HG02840 (cell line): ENCODE measurements around the gene SRY.
"Not testable (repeated sequence)": the region's sequence is repeated elsewhere in the genome, so short reads cannot be mapped to it uniquely, and the experiment has no call there.

ENCODE experiments used
- ATAC-seq: cut with Tn5 transposase; IDR thresholded peaks from one replicate; pipeline ENCODE4 v1.9.1; 2021; ENCODE audit warnings: mild to moderate bottlenecking, moderate library complexity, moderate number of reproducible peaks; ENCODE audit not compliant: unreplicated experiment, low FRiP score

Gene SRY

DNA sequence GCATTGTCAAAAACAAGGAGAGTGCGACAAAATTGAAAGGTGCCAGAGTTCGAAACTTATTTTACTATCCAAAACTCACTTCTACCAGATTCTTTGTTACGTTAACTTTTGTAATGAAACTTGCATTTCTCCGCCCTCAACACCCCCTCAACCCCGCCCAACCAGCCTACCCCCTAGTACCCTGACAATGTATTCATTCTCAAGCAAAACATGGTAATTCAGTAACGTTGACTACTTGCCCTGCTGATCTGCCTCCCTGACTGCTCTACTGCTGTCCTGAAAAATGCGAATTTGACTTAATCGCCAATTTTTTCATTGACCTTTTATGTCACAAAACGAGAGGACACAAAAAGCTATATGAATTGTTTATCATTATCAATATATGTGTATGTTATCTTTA lies at the start of gene SRY:
TSS of gene SRY (minus strand) at position 83 of the 400 bp plus-strand sequence. CDS start at position 4, 79 bp downstream.
- ATAC-seq, result no peak

DNA sequence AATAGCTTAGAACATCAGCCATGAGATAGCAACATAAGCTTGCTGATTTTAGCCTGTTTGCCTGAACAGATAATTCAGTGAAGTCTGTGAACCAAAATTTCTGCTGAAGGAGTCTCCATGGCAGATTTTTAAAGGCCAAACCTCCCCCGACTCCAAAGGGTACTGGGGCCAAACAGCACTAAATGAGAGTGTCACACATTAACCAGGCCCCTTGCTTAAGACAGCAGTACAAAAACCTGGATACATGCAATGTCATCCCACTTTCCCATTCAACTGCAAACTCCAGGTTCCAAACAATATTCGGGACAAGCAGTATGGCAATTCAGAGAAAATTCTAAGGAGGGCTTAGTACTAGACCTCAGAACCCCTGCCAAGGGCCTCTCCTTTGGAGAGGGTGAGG lies 49.6 kb upstream of the SRY start:
- ATAC-seq, result no peak

DNA sequence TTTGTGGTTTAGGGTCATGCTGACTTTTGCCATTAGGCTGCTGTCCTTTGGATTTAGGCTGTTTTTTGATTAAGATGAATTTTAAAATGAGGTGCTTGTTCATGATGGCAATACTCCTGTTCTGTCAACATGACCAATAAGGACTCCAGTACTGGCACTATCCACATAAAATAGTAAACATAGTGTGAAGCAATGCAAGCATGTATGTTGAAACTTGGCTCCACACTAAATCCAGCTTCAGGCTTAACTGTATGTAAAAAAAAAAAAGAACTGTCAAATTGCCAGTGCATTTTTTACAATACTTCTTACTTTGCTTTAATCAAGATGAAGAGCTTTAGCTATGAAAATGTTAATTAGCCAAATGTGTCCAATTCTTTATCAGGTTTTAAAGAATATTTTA lies 47.7 kb upstream of the SRY start:
- ATAC-seq, result no peak

DNA sequence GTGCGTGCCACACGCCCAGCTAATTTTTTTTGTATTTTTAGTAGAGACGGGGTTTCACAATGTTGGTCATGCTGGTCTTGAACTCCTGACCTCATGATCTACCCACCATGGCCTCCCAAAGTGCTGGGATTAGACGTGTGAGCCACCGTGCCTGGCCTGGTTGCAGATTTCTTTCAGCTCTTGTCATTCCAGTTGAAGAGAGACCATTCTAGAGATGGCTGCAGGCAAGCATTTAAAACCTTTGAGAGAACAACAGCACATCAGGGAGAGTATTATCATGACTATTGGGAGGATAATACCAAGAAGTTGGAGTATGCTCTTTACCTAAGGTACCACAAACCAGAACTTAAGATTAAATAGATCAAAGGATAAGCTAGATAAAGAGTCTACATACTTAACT lies 41.0 kb upstream of the SRY start:
- no peak for ATAC-seq

DNA sequence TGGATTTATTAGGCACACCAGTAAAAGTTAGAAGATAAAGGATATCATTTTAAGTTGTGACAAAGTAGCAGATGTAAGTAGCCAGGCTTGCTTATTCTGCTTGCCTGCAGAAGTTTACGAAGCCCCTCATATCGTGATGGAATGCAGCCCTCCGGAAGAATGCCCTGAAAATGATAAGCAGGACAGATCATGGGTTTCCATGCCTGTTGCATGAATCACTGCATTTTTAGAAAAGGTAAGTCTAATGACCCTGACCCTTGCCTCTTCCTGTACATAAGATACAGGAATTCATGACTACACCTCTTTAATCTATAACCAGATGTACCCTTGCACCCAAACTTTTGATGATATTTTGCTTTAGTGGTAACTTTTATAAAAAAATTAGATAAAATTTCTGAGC lies 37.0 kb upstream of the SRY start:
- ATAC-seq, result no peak

DNA sequence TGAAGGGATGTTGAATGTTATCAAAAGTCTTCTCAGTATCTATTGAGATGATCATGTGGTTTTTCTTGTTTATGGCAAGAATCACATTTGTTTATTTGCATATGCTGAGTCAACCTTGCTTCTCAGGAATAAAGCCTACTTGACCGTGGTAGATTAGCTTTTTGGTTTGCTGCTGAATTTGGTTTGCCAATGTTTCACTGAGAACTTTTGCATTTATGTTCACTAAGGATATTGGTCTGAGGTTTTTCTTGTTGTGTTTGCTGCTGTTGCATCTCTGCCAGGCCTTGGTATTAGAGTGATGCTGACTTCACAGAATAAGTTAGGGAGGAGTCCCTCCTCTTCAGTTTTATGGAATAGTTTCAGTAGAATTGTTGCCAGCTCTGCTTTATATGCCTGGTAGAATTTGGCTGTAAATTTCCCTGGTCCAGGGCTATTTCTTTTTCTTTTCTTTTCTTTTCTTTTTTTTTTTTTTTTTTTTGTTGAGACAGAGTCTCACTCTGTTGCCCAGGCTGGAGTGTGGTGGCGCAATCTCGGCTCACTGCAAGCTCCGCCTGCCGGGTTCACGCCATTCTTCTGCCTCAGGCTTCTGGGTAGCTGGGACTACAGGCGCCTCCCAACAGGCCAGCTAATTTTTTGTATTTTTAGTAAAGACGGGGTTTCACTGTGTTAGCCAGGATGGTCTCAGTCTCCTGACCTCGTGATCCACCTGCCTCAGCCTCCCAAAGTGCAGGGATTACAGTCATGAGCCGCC lies 29.8 kb upstream of the SRY start:
- ATAC-seq, result not testable (repeated sequence)

DNA sequence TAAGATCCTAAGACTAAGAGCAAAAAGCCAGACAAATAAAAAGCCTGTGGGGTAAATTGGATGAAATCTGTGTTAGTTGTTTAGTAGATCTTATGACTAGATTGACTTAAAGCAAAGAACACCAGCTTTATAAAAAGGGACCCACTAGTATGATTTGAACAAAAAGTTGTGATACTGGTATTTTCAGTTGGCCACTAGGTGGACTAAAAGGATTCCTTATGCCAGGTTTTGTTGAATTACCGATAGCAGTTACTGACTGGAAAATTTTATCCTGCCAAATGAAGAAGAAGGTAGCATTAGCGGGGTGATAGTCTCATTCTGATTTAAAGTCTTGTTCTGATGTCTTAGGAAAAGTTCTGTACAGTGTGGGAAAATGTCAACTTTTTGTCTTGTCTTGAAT lies 12.8 kb upstream of the SRY start:
- ATAC-seq, result no peak

DNA sequence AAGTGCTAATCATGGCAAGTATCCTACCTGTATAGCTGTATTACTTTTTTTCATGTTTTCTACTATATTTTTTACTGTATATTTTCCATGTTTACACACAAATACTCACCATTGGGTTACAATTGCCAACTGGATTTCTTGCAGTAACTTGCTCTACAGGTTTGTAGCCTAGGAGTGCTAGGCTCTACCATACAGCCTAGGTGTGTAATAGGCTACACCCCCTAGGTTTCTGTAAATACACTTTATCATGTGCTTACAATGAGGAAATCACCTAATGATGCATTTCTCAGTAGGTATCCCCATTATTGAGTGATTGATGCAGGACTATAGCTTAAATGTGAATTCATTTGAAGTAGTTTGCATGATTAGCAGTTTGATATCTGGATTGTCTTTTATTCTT lies 10.5 kb upstream of the SRY start:
- no peak for ATAC-seq

DNA sequence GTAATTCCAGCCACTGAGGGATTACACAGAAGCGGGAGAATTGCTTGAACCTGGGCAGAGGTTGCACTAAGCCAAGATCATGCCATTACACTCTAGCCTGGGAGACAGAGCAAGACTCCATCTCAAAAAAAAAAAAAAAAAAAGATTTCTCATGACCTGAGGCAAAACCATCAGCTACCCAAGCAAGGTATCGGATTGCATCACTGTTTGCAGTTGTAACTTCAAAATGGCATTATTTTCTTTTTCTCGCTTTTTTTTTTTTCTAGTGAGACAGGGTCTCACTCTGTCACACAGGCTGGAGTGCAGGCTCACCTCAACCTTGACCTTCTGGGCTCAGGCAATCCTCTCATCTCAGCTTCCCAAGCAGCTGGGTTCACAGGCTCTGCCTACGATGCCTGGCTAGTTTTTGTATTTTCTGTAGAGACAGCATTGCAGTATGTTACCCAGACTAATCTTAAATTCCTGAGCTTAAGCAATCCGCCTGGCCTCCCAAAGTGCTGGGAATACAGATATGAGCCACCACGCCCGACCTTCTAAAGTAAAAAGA lies 9.6 kb upstream of the SRY start:
- ATAC-seq, result no peak

DNA sequence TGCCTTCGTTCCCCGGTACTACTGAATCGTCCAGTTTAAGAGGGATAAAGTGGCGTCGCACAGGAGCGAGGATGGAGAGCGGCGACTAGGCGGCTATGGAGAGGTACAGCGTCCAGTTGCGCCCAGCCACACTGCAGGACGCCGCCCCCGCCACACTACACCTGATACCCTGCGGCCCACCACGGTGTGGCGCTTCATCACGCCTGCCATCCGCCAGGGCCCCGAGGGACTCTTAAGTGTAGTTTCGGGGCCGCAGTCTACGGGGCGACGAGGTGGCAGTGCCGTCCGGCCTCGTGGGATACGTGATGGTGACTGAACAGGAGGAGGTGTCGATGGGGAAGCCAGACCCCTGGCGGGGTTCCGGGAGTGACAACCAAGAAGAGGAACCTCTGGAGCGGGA lies 2.3 kb upstream of the SRY start:
- ATAC-seq, result no peak

DNA sequence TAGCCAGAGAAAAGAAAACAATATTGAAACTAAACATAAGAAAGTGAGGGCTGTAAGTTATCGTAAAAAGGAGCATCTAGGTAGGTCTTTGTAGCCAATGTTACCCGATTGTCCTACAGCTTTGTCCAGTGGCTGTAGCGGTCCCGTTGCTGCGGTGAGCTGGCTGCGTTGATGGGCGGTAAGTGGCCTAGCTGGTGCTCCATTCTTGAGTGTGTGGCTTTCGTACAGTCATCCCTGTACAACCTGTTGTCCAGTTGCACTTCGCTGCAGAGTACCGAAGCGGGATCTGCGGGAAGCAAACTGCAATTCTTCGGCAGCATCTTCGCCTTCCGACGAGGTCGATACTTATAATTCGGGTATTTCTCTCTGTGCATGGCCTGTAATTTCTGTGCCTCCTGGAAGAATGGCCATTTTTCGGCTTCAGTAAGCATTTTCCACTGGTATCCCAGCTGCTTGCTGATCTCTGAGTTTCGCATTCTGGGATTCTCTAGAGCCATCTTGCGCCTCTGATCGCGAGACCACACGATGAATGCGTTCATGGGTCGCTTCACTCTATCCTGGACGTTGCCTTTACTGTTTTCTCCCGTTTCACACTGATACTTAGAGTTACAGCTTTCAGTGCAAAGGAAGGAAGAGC lies 488 bp downstream of the SRY start:
- no peak for ATAC-seq
